PC-9 (cell line): ENCODE measurements around the gene TOX2.

Source experiments
- EZH2 ChIP-seq: fragments of 200-600 bp; sonication (generic); IDR thresholded peaks from 2 replicates; pipeline ENCODE4 v1.8.0; 2017; ENCODE audit warnings: antibody characterized with exemption, low read depth
- TF ChIP-seq, protein P1 (sequence below): fragments of 200-600 bp; sonication (generic); conservative IDR thresholded peaks from 2 replicates; pipeline ENCODE4 v1.6.1; 2017; ENCODE audit warnings: mixed run types, antibody characterized with exemption, mild to moderate bottlenecking, moderate library complexity

DNA sequence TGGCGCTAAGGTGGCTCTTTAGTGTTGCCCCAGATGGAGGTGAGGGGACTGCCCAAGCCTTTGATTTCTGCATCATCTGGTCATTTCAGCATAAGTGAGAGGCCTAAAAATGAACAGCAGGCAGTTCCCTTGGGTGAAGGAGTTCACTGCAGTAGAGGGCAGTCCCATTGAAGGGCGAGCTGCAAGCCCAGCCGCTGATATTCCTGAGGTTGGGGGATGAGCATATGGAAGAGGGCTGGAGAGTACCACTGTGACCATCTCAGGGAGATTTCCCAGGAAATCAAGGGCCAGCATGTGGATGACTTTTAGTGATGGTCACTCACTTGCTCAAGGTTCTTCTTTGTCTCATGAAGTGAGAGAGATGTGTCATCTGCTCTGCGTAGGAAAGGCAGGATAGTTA, 9.3 kb downstream of the TOX2 start:
- TF ChIP-seq, protein P1, sequence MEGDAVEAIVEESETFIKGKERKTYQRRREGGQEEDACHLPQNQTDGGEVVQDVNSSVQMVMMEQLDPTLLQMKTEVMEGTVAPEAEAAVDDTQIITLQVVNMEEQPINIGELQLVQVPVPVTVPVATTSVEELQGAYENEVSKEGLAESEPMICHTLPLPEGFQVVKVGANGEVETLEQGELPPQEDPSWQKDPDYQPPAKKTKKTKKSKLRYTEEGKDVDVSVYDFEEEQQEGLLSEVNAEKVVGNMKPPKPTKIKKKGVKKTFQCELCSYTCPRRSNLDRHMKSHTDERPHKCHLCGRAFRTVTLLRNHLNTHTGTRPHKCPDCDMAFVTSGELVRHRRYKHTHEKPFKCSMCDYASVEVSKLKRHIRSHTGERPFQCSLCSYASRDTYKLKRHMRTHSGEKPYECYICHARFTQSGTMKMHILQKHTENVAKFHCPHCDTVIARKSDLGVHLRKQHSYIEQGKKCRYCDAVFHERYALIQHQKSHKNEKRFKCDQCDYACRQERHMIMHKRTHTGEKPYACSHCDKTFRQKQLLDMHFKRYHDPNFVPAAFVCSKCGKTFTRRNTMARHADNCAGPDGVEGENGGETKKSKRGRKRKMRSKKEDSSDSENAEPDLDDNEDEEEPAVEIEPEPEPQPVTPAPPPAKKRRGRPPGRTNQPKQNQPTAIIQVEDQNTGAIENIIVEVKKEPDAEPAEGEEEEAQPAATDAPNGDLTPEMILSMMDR, result no peak
- no peak for TF ChIP-seq EZH2
